A172 (cell line): ENCODE results near the gene SDK2. TPM values are rescaled to one million over a fixed set of nuclear protein-coding genes. Genes with fewer than 3 reads are reported as not detected.
"Not testable (repeated sequence)": the region's sequence is repeated elsewhere in the genome, so short reads cannot be mapped to it uniquely, and the experiment has no call there.

ENCODE experiments used
- DNase-seq: peaks from one replicate; pipeline ENCODE4 v3.0.0-alpha.2; 2015; ENCODE audit warnings: low spot score
- total RNA-seq: library from RNA; depleted of rRNA; stranded (reverse); fragments of >200 nt; shearing (Covaris generic); gene quantifications from 2 replicates; pipeline ENCODE4 v1.2.3, GENCODE V29; 2014

The SDK2 gene
- total RNA-seq, 1 experiment from 2014 or later = 0.69 TPM

DNA sequence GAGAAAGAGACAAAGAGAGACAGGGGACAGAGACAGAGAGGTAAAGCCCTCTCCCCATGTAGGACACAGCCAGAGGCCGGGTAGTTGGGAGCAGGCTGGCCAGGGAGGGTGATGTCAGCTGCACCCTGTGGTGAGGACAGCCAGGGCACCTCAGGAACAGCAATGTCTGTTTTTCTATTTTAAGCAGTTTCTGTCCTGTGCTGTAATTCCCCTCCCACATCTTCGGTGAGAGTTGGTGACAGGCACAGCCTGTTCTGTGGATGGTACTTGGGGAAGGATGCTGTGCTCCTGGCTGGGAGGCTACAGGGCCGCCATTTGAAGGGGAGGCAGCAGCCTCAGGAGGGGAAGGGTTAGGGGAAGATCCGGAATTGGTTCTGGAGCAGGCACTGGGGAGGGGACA is 163.5 kb downstream of the SDK2 start:
- peak; percentile 44 for DNase-seq

DNA sequence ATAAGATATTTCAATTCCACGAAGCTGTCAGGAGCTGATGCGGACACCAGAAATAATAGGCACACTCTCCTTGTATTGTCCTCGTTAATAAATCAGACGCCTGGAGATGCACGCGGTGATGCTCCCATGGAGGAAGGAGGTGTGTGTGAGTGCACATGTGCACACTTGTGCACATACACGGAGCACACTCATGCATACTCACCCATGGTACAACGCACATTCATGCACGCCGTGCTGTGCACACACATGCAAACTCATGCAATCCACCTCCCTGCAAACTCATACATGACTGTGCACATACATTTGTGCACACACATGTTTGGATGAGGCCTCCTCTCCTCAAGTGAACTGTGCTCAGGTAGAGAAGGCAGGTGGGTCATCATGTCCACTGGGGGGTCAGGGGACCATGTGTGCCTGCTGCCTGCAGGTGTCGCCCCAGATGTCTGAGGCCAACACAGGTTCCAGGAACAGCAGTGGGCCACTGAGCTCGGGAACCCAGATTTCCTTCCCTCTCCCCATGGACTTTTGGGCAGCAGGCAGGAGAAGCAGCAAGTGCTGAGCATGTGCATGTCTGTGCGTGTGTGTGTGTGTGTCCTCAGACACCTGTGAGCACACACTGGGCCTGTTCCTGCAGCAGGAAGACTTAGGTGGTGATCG is 165.3 kb downstream of the SDK2 start:
- no peak for DNase-seq

- DNase-seq = no peak
Measured at GRCh38 chr17:73478334-73478733, 165.9 kb downstream of the SDK2 start.

- DNase-seq = no peak
Measured at GRCh38 chr17:73476890-73477350, 167.3 kb downstream of the SDK2 start.

GRCh38 chr17:73474370-73474988 is 169.8 kb downstream of the SDK2 start:
- peak; percentile 82 for DNase-seq

DNA sequence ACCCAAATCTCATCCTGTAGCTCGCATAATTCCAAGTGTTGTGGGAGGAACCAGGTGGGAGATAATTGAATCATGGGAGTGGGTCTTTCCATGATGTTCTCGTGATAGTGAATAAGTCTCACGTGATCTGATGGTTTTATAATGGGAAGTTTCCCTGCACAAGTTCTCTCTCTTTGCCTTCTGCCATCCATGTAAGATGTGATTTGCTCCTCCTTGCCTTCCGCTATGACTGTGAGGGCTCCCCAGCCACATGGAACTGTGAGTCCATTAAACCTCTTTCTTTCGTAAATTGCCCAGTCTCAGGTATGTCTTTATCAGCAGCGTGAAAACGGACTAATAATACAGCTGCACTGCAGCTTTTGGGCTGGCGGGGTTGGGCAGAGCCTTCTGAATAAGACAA is 171.5 kb downstream of the SDK2 start:
- DNase-seq = not testable (repeated sequence)

- no peak for DNase-seq
Measured at GRCh38 chr17:73471924-73472323, 172.3 kb downstream of the SDK2 start.

- no peak for DNase-seq
Measured at GRCh38 chr17:73470316-73470826, 173.9 kb downstream of the SDK2 start.

DNA sequence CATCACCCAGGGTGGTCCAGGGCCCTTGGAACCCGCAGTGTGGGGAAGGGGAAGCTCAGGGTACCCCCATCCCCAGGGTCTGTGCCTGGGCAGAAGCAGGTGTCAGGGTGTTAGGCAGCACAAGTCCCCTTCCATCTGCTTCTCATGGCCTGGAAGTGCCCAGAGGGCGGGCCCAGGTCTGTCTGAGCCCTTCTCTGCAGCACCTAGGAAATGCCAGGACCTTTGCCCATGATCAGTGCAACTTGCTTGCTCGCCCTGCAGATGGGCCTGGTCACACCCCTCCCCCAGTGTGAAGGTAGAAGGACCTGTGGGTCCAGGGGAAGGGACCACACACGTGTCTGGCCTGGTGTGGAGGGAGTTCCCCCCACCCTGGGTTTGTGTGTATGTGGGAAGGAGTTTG is 174.9 kb downstream of the SDK2 start:
- DNase-seq = no peak

DNA sequence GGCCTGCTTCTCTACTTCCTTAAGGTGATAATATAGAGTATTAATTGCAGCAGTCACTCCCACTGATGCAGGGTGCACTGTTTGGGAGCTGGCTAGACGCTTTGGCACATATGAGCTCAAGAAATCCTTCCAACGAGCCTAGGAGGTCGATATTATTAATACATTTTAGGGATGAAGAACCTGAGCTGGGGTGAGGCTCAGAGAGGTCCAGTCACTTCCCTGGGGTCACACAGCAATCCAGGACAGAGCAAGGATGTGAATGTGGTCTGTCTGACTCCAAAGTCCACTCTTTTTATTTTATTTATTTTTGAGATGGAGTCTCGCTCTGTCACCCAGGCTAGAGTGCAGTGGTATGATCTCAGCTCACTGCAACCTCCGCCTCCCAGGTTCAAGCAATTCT is 176.0 kb downstream of the SDK2 start:
- no peak for DNase-seq

DNA sequence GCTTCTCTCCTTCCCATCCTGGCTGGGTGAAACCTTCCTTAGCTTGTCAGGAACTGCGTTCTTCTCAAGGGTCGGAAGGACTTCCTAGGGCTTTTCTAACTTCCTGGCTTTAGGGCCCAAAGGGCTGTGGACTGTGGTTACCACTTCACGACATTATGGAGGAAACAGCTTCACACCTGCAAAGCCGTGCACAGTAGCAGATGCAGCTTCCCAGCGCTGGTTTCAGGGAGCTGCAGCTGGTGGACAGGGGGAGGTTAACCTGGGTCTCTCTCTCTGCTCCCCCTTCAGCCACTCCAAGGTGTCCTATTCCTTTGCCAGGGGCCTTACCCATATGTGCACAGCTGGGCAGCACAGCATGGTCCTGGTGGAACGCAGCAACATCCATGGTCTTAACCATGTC is 176.6 kb downstream of the SDK2 start:
- DNase-seq = no peak

DNA sequence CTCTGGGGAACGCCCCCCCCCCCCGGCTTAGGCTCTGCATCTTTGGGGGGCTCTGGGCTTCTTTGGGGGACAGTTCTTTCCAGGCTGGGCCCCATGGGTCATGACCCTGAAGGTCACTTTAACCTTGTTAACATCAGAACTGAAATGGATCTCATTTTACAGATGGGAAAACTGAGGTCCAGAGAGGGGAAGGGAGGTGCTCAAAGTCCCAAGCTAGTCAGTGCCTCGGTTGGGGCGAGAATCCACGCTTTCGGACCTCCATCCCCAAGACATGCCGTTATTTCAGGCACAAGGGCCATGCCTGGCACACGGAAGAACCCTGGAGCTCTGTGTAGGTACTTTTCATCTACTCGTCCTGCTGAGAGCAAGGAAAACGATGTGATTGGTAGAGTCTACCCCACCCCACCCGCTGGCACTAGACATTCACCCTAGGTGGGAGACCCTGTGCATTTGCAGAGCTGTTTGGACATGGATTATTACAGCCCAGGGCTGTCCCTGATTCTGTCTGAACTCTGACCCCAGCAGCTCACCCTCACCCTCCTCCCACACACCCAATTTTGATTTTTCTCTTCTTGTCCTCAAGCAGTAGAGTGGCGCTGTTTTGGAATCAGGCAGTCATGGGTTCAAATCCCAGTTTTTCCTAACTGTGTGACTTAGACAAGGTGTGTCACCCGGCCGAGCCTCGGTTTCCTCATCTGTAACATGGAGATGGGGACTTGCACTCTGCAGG is 177.4 kb downstream of the SDK2 start:
- DNase-seq = no peak

DNA sequence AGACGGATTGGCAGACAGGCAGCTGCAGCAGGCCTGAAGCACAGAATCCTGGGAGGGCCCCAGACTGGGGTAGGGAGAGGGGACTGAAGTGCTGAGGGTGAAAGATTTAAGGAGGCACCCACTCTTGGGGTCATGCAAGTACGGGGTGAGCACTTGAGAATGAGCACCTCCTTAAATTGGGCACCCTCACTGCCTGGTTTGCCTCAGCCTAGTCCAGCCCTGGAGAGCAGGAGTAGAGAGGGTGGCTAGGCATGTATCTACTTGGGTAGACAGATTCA is 178.4 kb downstream of the SDK2 start:
- no peak for DNase-seq

- no peak for DNase-seq
Measured at GRCh38 chr17:73465130-73465952, 178.9 kb downstream of the SDK2 start.

GRCh38 chr17:73464447-73464846 is 179.8 kb downstream of the SDK2 start:
- no peak for DNase-seq

GRCh38 chr17:73463821-73464220 is 180.4 kb downstream of the SDK2 start:
- no peak for DNase-seq

- DNase-seq = no peak
Measured at GRCh38 chr17:73462823-73463222, 181.4 kb downstream of the SDK2 start.

DNA sequence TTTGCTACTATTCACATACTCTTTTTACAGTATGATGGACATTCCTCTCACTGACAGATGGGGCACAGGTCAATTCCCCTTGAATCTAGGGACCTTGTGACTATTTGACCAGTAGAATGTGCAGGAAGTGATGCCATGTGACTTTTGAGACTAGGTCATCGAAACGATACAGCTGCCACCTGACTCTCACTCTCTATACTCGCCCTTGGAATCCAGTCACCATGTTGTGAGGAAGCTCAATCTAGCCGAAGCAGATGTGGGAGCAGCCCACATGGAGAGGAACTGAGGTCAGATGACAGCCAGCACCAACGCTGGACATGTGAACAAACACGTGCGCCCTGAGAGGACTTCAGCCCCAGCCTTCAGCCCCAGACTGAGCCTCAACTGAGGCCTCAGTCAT is 184.3 kb downstream of the SDK2 start:
- DNase-seq = no peak

- DNase-seq = no peak
Measured at GRCh38 chr17:73455767-73456166, 188.5 kb downstream of the SDK2 start.

DNA sequence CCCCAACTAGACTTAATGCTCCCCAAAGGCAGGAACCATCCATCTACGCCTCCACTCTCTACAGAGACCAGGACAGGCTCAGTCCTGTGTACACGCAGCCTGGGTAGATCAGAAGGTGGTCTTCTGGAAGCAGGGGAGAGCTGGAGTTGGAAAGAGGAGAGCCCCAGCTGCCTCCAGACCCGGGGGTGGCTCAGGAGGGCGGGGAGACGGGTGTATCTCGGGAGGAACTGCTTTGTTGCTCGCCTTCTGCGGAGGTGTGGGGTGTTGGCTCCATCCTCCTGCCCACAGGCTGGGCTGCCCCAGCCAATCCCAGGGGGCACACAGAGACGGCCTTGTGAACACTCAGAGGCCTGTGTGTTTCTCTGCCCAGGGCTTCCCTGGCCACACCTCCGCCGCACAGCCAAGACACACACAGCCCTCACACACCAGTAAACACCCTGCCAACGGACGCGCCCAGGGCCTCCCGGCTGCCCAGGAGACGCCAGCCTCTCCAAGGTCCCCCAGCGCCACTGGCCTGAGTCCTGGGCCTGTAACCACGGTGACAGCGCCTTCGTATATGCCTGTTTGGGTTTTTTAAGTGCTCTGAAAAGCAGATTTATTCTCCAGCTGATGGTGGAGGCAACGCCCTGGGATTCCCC is 189.1 kb downstream of the SDK2 start:
- DNase-seq = no peak

GRCh38 chr17:73453494-73453893 is 190.8 kb downstream of the SDK2 start:
- DNase-seq = not testable (repeated sequence)

DNA sequence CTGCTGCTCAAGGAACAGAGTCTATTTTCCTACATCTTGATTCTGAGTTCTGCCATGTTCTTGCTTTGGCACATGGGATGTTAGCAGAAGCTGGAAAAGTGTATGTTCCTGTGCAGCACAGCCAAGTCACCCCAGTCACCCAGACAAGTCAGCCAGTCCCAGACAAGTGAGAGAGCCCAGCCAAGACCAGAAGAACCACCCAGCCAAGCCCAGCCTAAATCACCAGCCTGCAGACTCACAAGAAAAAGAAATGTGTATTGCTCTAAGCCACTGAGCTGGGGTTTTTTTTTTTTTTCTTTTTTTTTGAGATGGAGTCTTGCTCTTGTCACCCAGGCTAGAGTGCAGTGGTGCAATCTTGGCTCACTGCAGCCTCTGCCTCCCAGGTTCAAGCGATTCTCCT is 191.2 kb downstream of the SDK2 start:
- DNase-seq = no peak
